Measurements from ENCODE around the gene ADRA2B. TPM values are rescaled to one million over a fixed set of nuclear protein-coding genes. Genes with fewer than 3 reads are reported as not detected.

Gene ADRA2B
- total RNA-seq: under 1 TPM in 2 of 4 donors, not detected in 2; 0.27 to 0.32 TPM

DNA sequence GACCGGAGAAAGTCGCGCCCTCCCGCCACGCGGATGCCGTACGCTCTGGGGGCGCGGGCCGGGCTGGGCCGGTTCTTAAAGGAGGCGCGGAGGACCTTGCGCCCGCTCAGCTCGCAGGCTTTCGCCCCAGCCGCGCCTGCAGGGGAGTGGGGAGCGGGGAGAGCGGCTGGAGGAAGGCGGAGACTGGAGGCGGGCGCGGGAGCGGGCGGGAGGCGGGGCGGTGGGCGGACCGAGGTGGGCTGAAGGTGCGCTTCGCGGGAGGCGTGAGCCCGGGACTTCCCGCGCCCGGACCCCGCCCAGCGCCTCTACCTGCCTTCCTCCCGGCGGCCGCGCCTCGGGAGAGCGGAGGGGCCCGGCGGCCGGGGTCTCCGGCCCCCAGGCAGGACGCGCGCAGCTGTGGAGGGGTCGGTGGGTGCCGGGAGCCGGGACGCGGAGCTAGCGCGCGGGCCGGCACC lies at the start of gene ADRA2B:
ADRA2B (minus strand) TSS at position 148 of the 455 bp plus-strand sequence. CDS start 422 bp downstream, outside the sequence.
- H3K4me1 ChIP-seq: peaks cover 0 to 16% (median 12%) of the 10 kb centered on the region in 4 donors
- peak within 1 kb of the TSS; percentile 38 to 67 (median 58) for H3K4me3 ChIP-seq
- peak in 1 of 3 donors; percentile 23 for TF ChIP-seq POLR2AphosphoS5 (IDR thresholded peaks at IDR 0.05)
- no peak for TF ChIP-seq EP300 (IDR thresholded peaks at IDR 0.05; ENCODE audit: low read depth)
- TF ChIP-seq, protein P1, sequence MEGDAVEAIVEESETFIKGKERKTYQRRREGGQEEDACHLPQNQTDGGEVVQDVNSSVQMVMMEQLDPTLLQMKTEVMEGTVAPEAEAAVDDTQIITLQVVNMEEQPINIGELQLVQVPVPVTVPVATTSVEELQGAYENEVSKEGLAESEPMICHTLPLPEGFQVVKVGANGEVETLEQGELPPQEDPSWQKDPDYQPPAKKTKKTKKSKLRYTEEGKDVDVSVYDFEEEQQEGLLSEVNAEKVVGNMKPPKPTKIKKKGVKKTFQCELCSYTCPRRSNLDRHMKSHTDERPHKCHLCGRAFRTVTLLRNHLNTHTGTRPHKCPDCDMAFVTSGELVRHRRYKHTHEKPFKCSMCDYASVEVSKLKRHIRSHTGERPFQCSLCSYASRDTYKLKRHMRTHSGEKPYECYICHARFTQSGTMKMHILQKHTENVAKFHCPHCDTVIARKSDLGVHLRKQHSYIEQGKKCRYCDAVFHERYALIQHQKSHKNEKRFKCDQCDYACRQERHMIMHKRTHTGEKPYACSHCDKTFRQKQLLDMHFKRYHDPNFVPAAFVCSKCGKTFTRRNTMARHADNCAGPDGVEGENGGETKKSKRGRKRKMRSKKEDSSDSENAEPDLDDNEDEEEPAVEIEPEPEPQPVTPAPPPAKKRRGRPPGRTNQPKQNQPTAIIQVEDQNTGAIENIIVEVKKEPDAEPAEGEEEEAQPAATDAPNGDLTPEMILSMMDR (IDR thresholded peaks at IDR 0.05): no peak
- TF ChIP-seq POLR2A (IDR thresholded peaks at IDR 0.05): peak; percentile 25
- H3K27ac ChIP-seq: peak within 1 kb of the TSS; percentile 56 to 78 (median 72)
- H3K27me3 ChIP-seq: peaks cover 41% of the 10 kb centered on the region
- H3K9me3 ChIP-seq: no peaks in the 10 kb centered on the region
- in situ Hi-C loops (cut with MboI; ENCODE audit: low pct_ligation_motif_present in 1 of 4, low pct_unique_long_range_greater_than_20kb in 1 of 4, low sequenced_read_pairs in 3 of 4): loop anchor here in 3 of 4 donors (25.0 kb wide), 1 partner anchor 104 kb away; no protein-coding TSS in a partner anchor
- no peaks in the 10 kb centered on the region for H3K36me3 ChIP-seq
- 0% methylated on average over 10 of the region's 64 CpGs; no CpG with 5 or more reads in 1 of the 2 donors for WGBS, 2 donors (ENCODE audit: low coverage in 1 of 2)
- DNase-seq: peak; percentile 88
- intact Hi-C loops (cut with DNase I; ENCODE audit: low total_unique reads): loop anchor here (2.0 kb wide), 1 partner anchor 124 kb away; no protein-coding TSS in a partner anchor

DNA sequence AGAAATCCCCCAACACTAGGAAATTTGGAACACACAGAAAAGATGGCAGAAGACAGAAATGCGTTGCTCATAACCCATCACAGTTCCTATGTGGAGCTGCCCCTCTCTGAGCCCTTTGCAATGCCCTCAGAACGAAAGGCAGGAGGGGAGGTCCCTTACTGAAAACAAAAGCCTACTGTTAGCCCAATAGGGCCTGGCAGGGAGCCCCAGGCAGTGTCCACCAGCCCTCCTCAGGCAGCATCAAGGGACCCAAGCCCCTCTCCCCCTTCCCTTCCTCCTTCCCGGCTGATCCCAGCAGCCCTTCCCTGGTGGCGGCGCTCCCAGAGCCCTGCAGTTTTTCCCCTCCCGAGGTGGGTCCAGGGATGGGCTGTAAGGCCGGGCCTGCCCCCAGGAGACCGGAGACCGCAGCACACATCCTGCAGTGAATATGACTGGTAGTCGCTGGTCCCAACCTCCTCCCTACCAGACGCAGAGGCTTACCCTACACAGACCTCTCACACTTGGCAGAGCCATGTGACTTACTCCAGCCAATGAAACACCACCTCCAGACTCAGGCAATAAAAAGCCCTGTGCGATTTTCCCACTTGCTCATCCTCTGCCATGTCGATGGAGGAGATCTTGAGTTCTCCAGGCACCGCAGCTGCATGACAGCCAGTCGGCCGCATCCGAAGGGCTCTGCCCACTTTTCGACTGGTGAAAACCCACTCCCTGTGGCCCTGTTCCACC lies 48.3 kb upstream of the ADRA2B start:
- no peak overlapping the region for H3K4me3 ChIP-seq
- TF ChIP-seq POLR2A (IDR thresholded peaks at IDR 0.05): no peak
- no peak for TF ChIP-seq EP300 (IDR thresholded peaks at IDR 0.05; ENCODE audit: low read depth)
- TF ChIP-seq, protein P1 (IDR thresholded peaks at IDR 0.05): no peak
- TF ChIP-seq POLR2AphosphoS5 (IDR thresholded peaks at IDR 0.05): no peak
- no peaks in the 10 kb centered on the region for H3K9me3 ChIP-seq
- H3K36me3 ChIP-seq: no peaks in the 10 kb centered on the region
- intact Hi-C loops (cut with DNase I; ENCODE audit: low total_unique reads) (no loop called here), in situ Hi-C loops (cut with MboI; ENCODE audit: low pct_ligation_motif_present in 1 of 4, low pct_unique_long_range_greater_than_20kb in 1 of 4, low sequenced_read_pairs in 3 of 4) (no loop called here)
- no peaks in the 10 kb centered on the region for H3K27me3 ChIP-seq
- H3K4me1 ChIP-seq: peaks cover 0 to 10% (median 2%) of the 10 kb centered on the region in 4 donors
- peak; percentile 48 for DNase-seq
- H3K27ac ChIP-seq: peak overlapping the region; percentile 24 to 50 (median 38)
- WGBS, 2 donors (ENCODE audit: low coverage in 1 of 2): 69 to 100% methylated on average over 1 to 11 of the region's 18 CpGs

DNA sequence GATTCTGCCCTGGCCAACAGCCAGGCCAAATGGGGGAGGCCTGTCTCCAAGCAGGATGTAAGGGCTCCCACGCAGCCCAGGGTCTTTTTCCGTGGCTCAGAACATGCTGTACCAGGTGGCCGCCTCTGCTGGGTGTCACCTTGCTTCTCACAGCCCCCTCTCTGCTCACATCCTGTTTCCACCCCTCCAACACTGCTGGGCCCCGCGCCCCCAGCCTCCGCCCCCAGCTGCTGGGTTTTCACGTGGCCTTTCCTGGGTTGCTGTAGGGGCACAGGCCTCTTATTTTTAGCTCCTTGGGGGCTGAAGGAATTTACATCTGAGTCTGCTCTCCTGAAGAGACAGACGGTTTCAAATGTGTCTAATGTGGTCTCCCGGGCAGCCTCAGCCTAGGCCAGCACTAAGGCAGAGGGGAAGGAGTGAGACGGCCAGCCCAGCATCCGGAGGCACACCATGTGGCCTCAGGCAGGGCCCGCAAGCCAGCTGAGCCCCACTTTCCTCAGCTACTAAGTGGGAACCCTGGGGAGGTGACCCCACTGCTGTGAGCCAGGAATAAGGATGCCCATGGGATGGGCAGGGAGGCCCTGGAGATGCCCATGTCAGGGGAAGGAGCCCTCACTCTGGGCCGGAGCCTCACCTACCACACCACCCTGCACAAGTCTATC lies 47.5 kb upstream of the ADRA2B start:
- DNase-seq: peak; percentile 55
- 68% methylated on average over 13 of the region's 13 CpGs; no CpG with 5 or more reads in 1 of the 2 donors for WGBS, 2 donors (ENCODE audit: low coverage in 1 of 2)
- Histone ChIP-seq H3K4me1 (peaks cover 0 to 10% (median 2%) of the 10 kb centered on the region in 4 donors), H3K4me3 (no peak overlapping the region), H3K27ac (peak overlapping the region; percentile 41 to 54 (median 48)), H3K36me3 (no peaks in the 10 kb centered on the region), H3K27me3 (no peaks in the 10 kb centered on the region), H3K9me3 (no peaks in the 10 kb centered on the region)
- intact Hi-C loops (cut with DNase I; ENCODE audit: low total_unique reads) (no loop called here), in situ Hi-C loops (cut with MboI; ENCODE audit: low pct_ligation_motif_present in 1 of 4, low pct_unique_long_range_greater_than_20kb in 1 of 4, low sequenced_read_pairs in 3 of 4) (no loop called here)
- TF ChIP-seq, protein P1 (IDR thresholded peaks at IDR 0.05): no peak
- no peak for TF ChIP-seq EP300 (IDR thresholded peaks at IDR 0.05; ENCODE audit: low read depth)
- TF ChIP-seq POLR2AphosphoS5 (IDR thresholded peaks at IDR 0.05): no peak
- no peak for TF ChIP-seq POLR2A (IDR thresholded peaks at IDR 0.05)

DNA sequence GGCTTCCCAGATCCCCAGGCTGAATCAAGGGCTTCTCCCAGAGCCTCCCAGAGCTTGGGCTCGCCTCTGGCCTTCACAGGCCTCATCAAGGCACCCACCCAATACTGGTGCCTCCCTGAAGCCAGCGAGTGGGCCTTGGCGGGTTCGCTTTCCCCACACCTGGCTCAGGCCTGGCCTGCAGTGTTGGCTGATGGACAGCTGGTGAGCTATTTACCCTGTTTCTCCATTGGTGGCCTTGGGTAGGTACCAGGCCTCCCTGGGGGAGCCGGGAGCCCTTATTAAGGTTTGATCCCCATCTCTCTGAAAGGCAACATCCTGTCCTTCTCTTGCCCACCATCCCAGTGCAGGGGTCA lies 47.0 kb upstream of the ADRA2B start:
- Histone ChIP-seq H3K27ac (peak overlapping the region; percentile 41 to 54 (median 48)), H3K27me3 (no peaks in the 10 kb centered on the region), H3K4me1 (peaks cover 0 to 10% (median 2%) of the 10 kb centered on the region in 4 donors), H3K36me3 (no peaks in the 10 kb centered on the region), H3K9me3 (no peaks in the 10 kb centered on the region), H3K4me3 (no peak overlapping the region)
- no peak for DNase-seq
- TF ChIP-seq POLR2AphosphoS5 (IDR thresholded peaks at IDR 0.05) (no peak), POLR2A (IDR thresholded peaks at IDR 0.05) (no peak), EP300 (IDR thresholded peaks at IDR 0.05; ENCODE audit: low read depth) (no peak)
- TF ChIP-seq, protein P1 (IDR thresholded peaks at IDR 0.05): no peak
- intact Hi-C loops (cut with DNase I; ENCODE audit: low total_unique reads) (no loop called here), in situ Hi-C loops (cut with MboI; ENCODE audit: low pct_ligation_motif_present in 1 of 4, low pct_unique_long_range_greater_than_20kb in 1 of 4, low sequenced_read_pairs in 3 of 4) (no loop called here)
- 82% methylated on average over 5 of the region's 5 CpGs; no CpG with 5 or more reads in 1 of the 2 donors for WGBS, 2 donors (ENCODE audit: low coverage in 1 of 2)
